VCaP (cell line): ENCODE measurements around the gene GFPT1.

ENCODE experiments used
- H3K27ac ChIP-seq: fragments of 450-650 bp; 2 replicates; pipeline ENCODE4 v1.5.1; 2017
- TF ChIP-seq, protein P1 (sequence below): fragments of 450-650 bp; conservative IDR thresholded peaks from 2 replicates; pipeline ENCODE4 v1.5.1; 2017; ENCODE audit warnings: mild to moderate bottlenecking, moderate library complexity

Gene GFPT1

DNA sequence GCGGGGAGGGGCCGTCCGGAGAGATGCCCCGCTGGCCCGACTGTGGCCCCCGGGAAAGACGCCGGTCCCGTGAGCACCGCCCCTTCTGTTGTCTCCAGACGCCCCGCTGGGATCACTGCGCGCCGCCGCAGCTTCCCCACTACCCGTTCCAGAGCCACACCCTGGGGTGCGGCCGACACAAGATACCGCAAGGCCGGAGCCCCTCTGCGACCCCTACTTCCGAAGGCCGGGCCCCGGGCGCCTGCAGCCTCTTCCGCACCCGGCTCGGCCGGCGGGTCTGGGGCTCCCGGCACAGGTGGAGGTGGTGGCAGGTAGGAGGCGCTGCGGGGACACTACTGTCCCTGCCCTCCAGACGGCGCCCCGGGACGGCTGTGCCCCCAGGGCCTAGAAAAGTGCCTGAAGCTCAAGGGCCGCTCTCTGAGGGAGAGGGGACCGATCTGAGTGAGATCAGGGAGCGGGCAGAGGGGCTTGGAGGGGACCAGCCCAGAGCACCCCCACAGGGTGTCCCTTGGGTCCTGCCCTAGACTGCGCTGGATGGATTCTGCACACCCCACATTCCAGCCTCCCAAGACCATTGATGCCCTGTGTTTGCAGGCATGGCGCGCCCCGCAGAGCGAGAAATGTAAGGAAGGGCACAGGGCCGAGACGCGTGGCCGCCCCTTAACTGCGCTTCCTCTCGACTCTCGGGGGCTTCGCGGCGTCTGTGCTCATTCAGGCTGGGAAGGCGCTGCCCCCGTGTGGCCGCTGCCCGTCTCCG, 80.0 kb downstream of the GFPT1 start:
- H3K27ac ChIP-seq = peak overlapping the region; percentile 98
- TF ChIP-seq, protein P1, sequence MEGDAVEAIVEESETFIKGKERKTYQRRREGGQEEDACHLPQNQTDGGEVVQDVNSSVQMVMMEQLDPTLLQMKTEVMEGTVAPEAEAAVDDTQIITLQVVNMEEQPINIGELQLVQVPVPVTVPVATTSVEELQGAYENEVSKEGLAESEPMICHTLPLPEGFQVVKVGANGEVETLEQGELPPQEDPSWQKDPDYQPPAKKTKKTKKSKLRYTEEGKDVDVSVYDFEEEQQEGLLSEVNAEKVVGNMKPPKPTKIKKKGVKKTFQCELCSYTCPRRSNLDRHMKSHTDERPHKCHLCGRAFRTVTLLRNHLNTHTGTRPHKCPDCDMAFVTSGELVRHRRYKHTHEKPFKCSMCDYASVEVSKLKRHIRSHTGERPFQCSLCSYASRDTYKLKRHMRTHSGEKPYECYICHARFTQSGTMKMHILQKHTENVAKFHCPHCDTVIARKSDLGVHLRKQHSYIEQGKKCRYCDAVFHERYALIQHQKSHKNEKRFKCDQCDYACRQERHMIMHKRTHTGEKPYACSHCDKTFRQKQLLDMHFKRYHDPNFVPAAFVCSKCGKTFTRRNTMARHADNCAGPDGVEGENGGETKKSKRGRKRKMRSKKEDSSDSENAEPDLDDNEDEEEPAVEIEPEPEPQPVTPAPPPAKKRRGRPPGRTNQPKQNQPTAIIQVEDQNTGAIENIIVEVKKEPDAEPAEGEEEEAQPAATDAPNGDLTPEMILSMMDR = peak; percentile 96

DNA sequence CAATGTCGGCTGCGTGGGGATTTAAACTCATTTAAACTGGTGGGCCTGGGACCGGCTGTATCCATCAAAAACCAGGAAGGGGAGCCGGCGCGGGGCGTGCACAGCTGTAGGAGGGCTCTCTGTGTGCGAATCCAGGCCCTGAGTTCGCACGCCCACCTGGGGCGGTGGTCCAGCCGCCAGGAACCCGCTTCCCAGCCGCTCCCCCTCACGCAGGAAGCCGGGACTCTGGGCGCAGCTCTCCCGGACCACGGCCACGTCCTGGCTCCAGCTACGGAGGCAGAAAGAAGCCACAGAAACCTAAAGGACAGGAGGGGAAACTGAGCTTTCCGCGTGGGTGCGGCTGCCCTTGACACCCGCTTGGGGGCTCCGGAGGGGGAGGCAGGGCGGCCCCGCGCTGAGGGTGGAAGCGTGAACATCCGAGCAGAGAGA, 80.6 kb downstream of the GFPT1 start:
- TF ChIP-seq, protein P1 = no peak
- H3K27ac ChIP-seq = peak overlapping the region; percentile 98; the same call in 1 of the 2 replicates

DNA sequence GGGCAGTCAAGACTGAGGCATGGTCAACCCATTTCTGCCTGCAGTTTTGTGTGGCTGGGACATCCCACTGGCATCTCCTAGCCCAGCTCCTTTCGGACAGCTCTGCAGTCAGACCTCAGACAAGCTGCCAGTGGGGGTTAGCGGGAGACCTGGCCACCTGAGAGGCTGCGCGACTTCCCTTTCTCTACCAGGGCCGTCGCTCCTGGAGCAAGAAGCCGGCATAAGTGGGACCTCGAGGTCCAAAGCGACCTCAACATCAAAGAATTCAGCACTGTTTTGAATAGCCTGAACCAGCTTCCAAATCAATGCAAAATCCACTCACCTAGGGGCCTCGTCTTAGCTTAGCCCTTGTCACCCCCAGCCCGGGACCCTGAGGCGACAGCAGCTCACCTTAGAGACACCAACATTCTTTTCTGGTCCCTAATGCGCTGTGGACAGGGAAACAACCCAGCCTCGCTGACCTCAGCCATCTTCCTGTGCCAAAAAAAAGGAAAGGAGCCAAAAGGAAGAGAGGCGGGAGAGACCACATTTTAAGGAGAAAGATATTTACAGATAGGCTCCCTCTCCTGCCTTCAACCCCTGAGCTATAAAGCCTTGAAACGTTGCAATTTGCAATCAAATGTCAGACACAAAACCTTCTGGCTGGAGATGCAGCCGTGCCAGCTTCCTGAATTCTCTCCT, 81.2 kb downstream of the GFPT1 start:
- TF ChIP-seq, protein P1 = no peak

DNA sequence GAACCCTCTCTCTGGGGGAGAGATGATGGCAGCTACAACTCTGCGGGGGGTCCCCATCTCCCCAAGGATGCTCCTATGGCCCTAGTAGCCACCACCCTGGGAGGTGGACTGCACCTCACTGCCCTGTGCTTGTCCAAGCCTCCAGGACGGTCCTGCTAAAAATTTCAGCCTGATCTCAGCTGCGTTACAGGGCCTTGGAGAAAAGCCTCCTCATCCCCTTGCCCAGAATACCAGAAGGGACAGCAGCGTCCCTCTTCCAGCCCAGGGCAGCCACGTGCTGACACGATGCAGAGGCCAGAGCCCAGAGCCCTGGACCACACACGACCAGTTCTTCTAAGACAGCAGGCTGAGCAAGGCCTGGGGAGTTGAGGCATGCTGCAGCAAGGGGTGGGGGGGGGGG, 81.9 kb downstream of the GFPT1 start:
- TF ChIP-seq, protein P1 = no peak

More for the DNA sequence above, 81.2 kb downstream of the GFPT1 start:
- peak overlapping the region; percentile 98; the same call in 1 of the 2 replicates for H3K27ac ChIP-seq

DNA sequence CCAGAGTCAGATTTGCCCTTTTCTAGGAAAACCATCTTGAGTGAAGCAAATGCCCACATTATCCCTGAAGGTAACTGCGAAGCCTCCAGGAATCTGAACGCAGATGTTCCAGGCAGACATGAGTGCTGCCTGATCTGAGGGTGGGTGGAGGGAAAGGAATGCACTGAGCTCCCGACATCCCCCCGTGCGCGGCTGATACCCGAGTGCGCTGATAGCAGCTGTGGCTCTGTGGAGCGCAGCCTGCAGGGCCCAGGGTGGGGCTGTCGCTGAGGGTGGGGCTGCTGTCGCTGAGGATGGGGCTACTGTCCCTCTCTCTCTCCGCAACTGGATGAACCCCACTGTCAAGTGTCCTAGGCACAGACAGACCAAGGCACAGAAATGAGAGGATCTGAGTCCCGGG, 82.4 kb downstream of the GFPT1 start:
- TF ChIP-seq, protein P1 = no peak
- H3K27ac ChIP-seq = no peak overlapping the region

More for the DNA sequence above, 81.9 kb downstream of the GFPT1 start:
- no peak overlapping the region for H3K27ac ChIP-seq

DNA sequence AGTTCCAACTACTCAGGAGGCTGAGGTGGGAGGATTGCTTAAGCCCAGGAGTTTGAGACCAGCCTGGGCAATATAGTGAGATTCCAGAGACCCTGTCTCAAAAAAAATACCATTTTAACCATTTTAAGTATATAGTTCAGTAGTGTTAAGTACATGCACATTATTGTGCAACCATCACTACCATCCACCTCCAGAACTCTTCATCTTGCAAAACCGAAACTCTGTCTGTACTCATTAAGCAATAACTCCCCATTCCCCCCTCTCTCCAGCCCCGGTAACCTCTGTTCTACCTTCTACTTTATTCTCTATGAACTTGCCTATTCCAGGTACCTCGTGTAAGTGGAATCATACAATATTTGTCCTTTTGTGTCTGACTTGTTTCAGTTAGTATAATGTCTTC, 86.4 kb downstream of the GFPT1 start:
- TF ChIP-seq, protein P1 = no peak
- H3K27ac ChIP-seq = no peak overlapping the region

DNA sequence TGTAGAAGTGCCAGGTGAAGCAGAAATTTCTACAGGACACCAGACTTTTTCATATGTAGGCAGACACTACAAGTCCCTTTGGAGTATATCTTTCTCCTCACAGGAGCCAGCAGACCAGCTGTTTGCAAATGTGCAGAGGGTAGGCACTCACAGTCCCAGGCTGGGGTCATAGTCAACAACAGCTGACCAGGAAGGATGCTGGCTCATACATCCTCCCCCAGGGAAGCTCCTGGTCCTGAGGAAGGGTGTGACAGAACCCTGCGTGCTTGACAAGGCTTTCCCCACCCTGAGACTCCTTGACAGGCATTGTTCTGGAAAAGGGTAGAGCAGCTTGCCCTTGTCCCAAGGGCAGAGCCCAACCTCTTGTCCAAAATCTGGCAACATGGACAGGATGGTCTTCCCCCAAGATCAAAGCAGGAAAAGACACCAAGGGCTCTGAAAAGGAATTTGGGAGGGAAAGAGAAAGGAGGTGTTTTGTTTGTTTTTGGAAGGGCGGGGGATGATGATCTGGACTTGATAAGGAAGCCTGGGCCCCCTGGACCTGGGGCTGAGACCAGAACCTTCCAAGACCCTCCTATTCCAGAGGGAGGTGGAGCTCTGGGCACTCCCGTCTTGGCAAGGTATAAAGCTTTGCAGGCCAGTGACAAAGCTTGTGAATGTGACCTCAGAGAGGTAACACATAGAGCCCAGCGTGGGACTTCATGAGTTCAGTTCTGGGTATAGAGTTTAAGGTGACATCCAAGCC, 87.1 kb downstream of the GFPT1 start:
- H3K27ac ChIP-seq = no peak overlapping the region
- TF ChIP-seq, protein P1 = no peak
